Psoas muscle (tissue), 8 donors: Measurements from ENCODE around the gene TMEM100. TPM values are rescaled to one million over a fixed set of nuclear protein-coding genes. Genes with fewer than 3 reads are reported as not detected.

Source experiments
- ATAC-seq, 4 donors: fragments of 200-7000 bp; cut with Tn5 transposase; one replicate each; pipeline ENCODE4 v1.9.1; 2020; ENCODE audit warnings: moderate library complexity in 3 of 4, mild to moderate bottlenecking in 2 of 4
- DNase-seq, 2 donors: peaks; one replicate each; pipeline ENCODE4 v3.0.0-alpha.2; 2020
- H3K27ac ChIP-seq: fragments of 200-600 bp; one replicate; pipeline ENCODE4 v1.8.0; 2022
- H3K27me3 ChIP-seq, 3 donors: fragments of 200-600 bp in 1 of 3; one replicate each; pipeline versions ENCODE4 v1.6.1 to v1.8.0; 2013 to 2022; ENCODE audit warnings: low read length in 2 of 3, mild to moderate bottlenecking in 2 of 3, moderate library complexity in 1 of 3; ENCODE audit not compliant: insufficient read depth in 3 of 3
- H3K36me3 ChIP-seq, 2 donors: fragments of 200-600 bp in 1 of 2; one replicate each; pipeline versions ENCODE4 v1.6.1 to v1.8.0; 2013 to 2022; ENCODE audit warnings: low read depth in 1 of 2, mild to moderate bottlenecking in 1 of 2, moderate library complexity in 1 of 2; ENCODE audit not compliant: insufficient read depth in 1 of 2
- H3K4me1 ChIP-seq: fragments of 200-600 bp; one replicate; pipeline ENCODE4 v1.8.0; 2022
- H3K4me3 ChIP-seq: fragments of 200-600 bp; one replicate; pipeline ENCODE4 v1.8.0; 2022; ENCODE audit warnings: mild to moderate bottlenecking
- H3K9me3 ChIP-seq: fragments of 200-600 bp; one replicate; pipeline ENCODE4 v1.8.0; 2022
- WGBS, 3 donors: extraction: QIAGEN DNeasy Blood & Tissue Kit; methylation state at CpG; one replicate each; pipeline versions ENCODE4 v1.1.6 to v1.1.7; 2013; 5-methylcytosine and 5-hydroxymethylcytosine counted together
- intact Hi-C, 2 donors: fragments of 100-400 bp; cut with DNase I; formaldehyde crosslinking; loops; one replicate each; pipeline versions ENCODE4 v1.11.0 to v1.14.2; 2022
- polyA plus RNA-seq, 3 donors: library from polyadenylated mRNA; stranded (reverse); fragments of 200-250 nt; gene quantifications; one replicate each; pipeline ENCODE4 v1.2.3, GENCODE V29; 2013
- total RNA-seq, 4 donors: library from RNA; stranded (reverse); fragmentation: NEBNext Ultra II Directional in 2 of 4; extraction: Animal tissue kit (Norgen Biotek cat#: 25700) in 2 of 4; gene quantifications; one replicate each; pipeline versions ENCODE4 v1.2.1 to v1.2.4, GENCODE V29; 2021 to 2023
- TF ChIP-seq, protein P1 (sequence below): fragments of 200-600 bp; IDR thresholded peaks from one replicate; pipeline ENCODE4 v1.8.0; 2022; ENCODE audit warnings: antibody characterized with exemption
- donor health status: healthy with polysubstance abuse.
- donor health status: DM: no; HTN: no; CAD: no; lungs with moderate emphysema.
- donor health status: Bipolar disorder and iron deficiency.
- donor health status: healthy.
- donor health status: DM: yes; HTN: yes; CAD: no.
- donor health status: DM: no; HTN: no; CAD: no.
- donor health status: DM: no; HTN: no; CAD: no.
- donor health status: DM: yes; HTN: yes; CAD: no.

TMEM100 gene
- total and polyA plus RNA-seq, 7 donors, result 2.3 to 79.9 (median 7.3) TPM

DNA sequence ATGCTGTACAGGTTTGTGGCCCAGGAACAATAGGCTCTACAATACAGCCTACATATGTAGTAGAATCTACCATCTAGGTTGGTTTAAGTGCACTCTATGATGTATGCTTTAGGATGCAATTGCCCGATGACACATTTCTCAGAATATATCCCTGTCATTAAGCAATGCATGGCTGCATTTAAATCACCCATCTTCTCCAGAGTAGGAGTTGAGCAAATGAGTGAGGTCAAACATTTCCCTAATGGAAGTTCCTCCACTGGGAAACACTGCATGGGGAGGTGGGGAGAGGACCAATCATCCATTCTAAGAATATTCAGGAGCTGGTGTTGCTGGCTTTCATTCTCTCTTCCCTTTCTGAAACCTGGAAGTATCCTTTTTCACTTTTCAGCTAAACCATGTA is 26.2 kb upstream of the TMEM100 start:
- intact Hi-C loops, result no loop called here
- Histone ChIP-seq H3K27me3 (no peaks in the 10 kb centered on the region), H3K4me3 (no peak overlapping the region), H3K9me3 (no peaks in the 10 kb centered on the region), H3K27ac (no peak overlapping the region), H3K4me1 (peaks cover 15% of the 10 kb centered on the region), H3K36me3 (peaks cover 0 to 7% of the 10 kb centered on the region in 2 donors)
- TF ChIP-seq, protein P1, sequence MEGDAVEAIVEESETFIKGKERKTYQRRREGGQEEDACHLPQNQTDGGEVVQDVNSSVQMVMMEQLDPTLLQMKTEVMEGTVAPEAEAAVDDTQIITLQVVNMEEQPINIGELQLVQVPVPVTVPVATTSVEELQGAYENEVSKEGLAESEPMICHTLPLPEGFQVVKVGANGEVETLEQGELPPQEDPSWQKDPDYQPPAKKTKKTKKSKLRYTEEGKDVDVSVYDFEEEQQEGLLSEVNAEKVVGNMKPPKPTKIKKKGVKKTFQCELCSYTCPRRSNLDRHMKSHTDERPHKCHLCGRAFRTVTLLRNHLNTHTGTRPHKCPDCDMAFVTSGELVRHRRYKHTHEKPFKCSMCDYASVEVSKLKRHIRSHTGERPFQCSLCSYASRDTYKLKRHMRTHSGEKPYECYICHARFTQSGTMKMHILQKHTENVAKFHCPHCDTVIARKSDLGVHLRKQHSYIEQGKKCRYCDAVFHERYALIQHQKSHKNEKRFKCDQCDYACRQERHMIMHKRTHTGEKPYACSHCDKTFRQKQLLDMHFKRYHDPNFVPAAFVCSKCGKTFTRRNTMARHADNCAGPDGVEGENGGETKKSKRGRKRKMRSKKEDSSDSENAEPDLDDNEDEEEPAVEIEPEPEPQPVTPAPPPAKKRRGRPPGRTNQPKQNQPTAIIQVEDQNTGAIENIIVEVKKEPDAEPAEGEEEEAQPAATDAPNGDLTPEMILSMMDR, result no peak
- no peak for DNase-seq
- ATAC-seq, result no peak
- WGBS, 3 donors, result 92 to 97% (median 97%) methylated on average over 1 of the region's 1 CpG

GRCh38 chr17:55747209-55747608 is 24.5 kb upstream of the TMEM100 start:
- Histone ChIP-seq H3K36me3 (no peaks in the 10 kb centered on the region), H3K4me3 (no peak overlapping the region), H3K27ac (no peak overlapping the region), H3K9me3 (no peaks in the 10 kb centered on the region), H3K27me3 (no peaks in the 10 kb centered on the region), H3K4me1 (peaks cover 7% of the 10 kb centered on the region)
- ATAC-seq (no peak), DNase-seq (no peak)
- WGBS, 3 donors, result 61 to 69% (median 65%) methylated on average over 3 of the region's 3 CpGs
- TF ChIP-seq, protein P1, result no peak
- intact Hi-C loops, result no loop called here

DNA sequence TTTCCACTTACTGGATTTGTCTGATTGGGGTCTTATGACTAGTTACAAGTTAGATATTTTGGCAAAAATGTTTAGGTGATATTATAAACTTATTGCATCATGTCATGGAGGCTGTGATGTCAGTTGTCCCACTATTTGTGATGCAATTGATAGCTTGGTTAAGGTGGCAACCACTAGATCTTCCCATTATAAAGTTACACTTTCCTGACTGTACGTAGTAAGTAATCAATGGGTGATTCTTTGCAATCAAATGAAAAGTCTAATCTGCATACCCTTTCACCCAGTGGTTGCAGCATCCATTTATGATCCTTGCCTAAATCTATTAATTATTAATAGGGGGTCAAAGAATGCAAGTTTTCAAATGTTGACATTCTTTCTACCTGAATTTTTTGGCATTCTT is 23.8 kb upstream of the TMEM100 start:
- DNase-seq (no peak), ATAC-seq (no peak)
- Histone ChIP-seq H3K4me3 (no peak overlapping the region), H3K4me1 (peaks cover 6% of the 10 kb centered on the region), H3K36me3 (no peaks in the 10 kb centered on the region), H3K27ac (no peak overlapping the region), H3K27me3 (no peaks in the 10 kb centered on the region), H3K9me3 (no peaks in the 10 kb centered on the region)
- 90 to 97% (median 96%) methylated on average over 1 of the region's 1 CpG for WGBS, 3 donors
- TF ChIP-seq, protein P1, result no peak
- intact Hi-C loops, result no loop called here

DNA sequence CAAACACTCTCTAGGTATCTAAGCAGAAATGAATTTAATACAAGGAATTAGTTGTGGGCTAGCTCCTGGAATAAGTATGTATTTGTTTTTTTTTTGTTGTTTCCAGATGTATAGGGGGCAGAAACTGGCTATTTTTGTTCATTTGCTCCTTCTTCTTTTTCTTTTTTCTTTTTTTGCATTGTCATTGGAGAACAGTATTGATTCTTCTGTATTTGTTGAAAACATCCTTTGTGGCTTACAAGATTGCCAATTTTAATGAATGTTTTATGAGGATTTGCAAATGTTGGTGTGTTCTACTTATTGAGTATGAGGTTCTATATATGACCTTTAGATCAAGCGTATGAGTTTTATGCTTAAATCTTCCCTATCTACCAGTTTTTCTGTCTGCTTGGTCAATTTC is 22.6 kb upstream of the TMEM100 start:
- 91 to 97% (median 97%) methylated on average over 1 of the region's 1 CpG for WGBS, 3 donors
- TF ChIP-seq, protein P1, result no peak
- Histone ChIP-seq H3K4me3 (no peak overlapping the region), H3K4me1 (peaks cover 14% of the 10 kb centered on the region), H3K36me3 (no peaks in the 10 kb centered on the region), H3K27ac (no peak overlapping the region), H3K9me3 (no peaks in the 10 kb centered on the region), H3K27me3 (no peaks in the 10 kb centered on the region)
- ATAC-seq (no peak), DNase-seq (no peak)
- intact Hi-C loops, result no loop called here

- ATAC-seq, result no peak
These were observed 20.5 kb upstream of the TMEM100 start for GRCh38 chr17:55743103-55743679.

More at GRCh38 chr17:55743103-55743679, 20.5 kb upstream of the TMEM100 start:
- no peak overlapping the region for H3K27ac ChIP-seq
- H3K4me3 ChIP-seq, result no peak overlapping the region
- TF ChIP-seq, protein P1, result no peak
- no peaks in the 10 kb centered on the region for H3K36me3 ChIP-seq
- intact Hi-C loops, result no loop called here
- H3K9me3 ChIP-seq, result no peaks in the 10 kb centered on the region
- WGBS, 3 donors, result 41 to 58% (median 54%) methylated on average over 3 of the region's 3 CpGs
- H3K4me1 ChIP-seq, result peaks cover 14% of the 10 kb centered on the region
- DNase-seq, result no peak
- H3K27me3 ChIP-seq, result no peaks in the 10 kb centered on the region
